Uterus (tissue), 2 donors: Measurements from ENCODE around the gene AGAP4.

Source experiments
- CTCF ChIP-seq, 4 experiments: fragments of 200-600 bp in 2 of 4; fragments of 450-650 bp in 2 of 4; sonication (generic) in 2 of 4; IDR thresholded peaks; one replicate each; pipeline ENCODE4 v1.5.1; 2016 to 2019; ENCODE audit warnings: antibody characterized with exemption in 4 of 4, mild to moderate bottlenecking in 2 of 4, moderate library complexity in 1 of 4
- POLR2A ChIP-seq, 2 donors: fragments of 450-650 bp; IDR thresholded peaks; one replicate each; pipeline ENCODE4 v1.6.1; 2016; ENCODE audit warnings: antibody characterized with exemption in 2 of 2, mild to moderate bottlenecking in 1 of 2, moderate library complexity in 1 of 2

GRCh38 chr10:45817912-45818311 lies 29.4 kb downstream of the AGAP4 start:
- no peak for TF ChIP-seq POLR2A (IDR thresholded peaks at IDR 0.05)
- TF ChIP-seq CTCF (IDR thresholded peaks at IDR 0.05) = no peak
